ENCODE measurements around the gene ACAD10.

The ACAD10 gene

DNA sequence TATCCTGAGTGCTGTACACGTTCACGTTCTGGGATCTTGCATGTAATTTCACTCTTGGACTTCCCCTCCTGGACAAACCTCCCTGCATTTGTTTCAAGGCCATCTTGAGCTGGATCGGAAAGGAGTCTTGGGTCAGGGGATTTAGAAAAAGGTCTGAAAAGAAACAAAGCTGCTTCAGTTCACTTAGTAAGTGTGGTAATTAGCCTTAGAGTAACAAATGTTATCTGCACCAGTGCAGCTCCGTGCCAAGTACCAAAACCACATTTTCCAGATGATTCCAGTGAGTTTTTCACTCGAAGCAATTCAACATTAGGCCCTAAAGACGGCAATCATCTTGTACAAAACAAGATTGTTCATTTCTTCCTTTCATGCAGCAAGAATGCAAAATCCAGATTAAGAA is 47.3 kb upstream of the ACAD10 start:
- peaks cover 0 to 11% of the 10 kb centered on the region in 2 experiments; a peak in 2 of 3 replicates for H3K36me3 ChIP-seq (ENCODE audit: control insufficient read depth in 2 of 2, insufficient read depth in 1 of 2, low read length in 2 of 2)
- no peak overlapping the region for H3K4me3 ChIP-seq (ENCODE audit: low read depth, low read length)
- no peak overlapping the region for H3K27ac ChIP-seq (ENCODE audit: extremely low read depth, low read depth, low read length)
- H3K4me1 ChIP-seq (ENCODE audit: control insufficient read depth, insufficient read depth, low read length), result peaks cover 24% of the 10 kb centered on the region
- TF ChIP-seq, protein P1, sequence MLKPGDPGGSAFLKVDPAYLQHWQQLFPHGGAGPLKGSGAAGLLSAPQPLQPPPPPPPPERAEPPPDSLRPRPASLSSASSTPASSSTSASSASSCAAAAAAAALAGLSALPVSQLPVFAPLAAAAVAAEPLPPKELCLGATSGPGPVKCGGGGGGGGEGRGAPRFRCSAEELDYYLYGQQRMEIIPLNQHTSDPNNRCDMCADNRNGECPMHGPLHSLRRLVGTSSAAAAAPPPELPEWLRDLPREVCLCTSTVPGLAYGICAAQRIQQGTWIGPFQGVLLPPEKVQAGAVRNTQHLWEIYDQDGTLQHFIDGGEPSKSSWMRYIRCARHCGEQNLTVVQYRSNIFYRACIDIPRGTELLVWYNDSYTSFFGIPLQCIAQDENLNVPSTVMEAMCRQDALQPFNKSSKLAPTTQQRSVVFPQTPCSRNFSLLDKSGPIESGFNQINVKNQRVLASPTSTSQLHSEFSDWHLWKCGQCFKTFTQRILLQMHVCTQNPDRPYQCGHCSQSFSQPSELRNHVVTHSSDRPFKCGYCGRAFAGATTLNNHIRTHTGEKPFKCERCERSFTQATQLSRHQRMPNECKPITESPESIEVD (tag by site-specific recombination; IDR thresholded peaks at IDR 0.05), result peak; percentile 6; the same call in 1 of the 2 replicates
- no peak for TF ChIP-seq SCRT1 (tag by site-specific recombination; IDR thresholded peaks at IDR 0.05; ENCODE audit: borderline replicate concordance)
- POLR2A ChIA-PET, result no interaction called here
- H3K9me3 ChIP-seq (ENCODE audit: control insufficient read depth, insufficient read depth, low read depth, low read length), result no peaks in the 10 kb centered on the region
- CTCF ChIA-PET, result no interaction called here

DNA sequence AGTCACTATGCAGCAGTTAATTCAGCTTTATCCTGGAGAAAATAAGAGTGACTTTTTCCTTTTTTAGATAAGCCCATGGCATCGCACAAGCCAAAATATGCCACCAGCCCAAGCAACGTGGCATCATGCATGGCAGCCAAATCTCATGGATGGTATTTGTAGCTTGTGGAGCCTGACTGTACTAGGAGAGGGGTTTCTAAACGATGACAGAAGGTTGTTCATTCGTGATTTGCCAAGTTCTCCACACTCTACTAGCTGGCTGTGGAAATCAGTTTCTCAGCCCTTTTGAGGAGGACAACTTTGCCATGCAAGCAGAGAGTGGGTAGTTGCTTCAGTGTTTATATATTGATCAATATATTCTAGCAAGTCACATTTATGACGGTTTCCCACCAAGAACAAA is 45.3 kb upstream of the ACAD10 start:
- peaks cover 4 to 26% of the 10 kb centered on the region in 2 experiments; a peak in 2 of 3 replicates for H3K36me3 ChIP-seq (ENCODE audit: control insufficient read depth in 2 of 2, insufficient read depth in 1 of 2, low read length in 2 of 2)
- peaks cover 33% of the 10 kb centered on the region for H3K4me1 ChIP-seq (ENCODE audit: control insufficient read depth, insufficient read depth, low read length)
- no peaks in the 10 kb centered on the region for H3K9me3 ChIP-seq (ENCODE audit: control insufficient read depth, insufficient read depth, low read depth, low read length)
- ChIA-PET POLR2A (interaction anchor here (0.6 kb wide), 1 partner anchor 188 kb away, joined by 5 read pairs; no protein-coding TSS in a partner anchor), CTCF (interaction anchor here (0.7 kb wide), 1 partner anchor 215 kb away, joined by 3 read pairs; no protein-coding TSS in a partner anchor)
- H3K4me3 ChIP-seq (ENCODE audit: low read depth, low read length), result no peak overlapping the region
- TF ChIP-seq ZBTB17 (tag by site-specific recombination; IDR thresholded peaks at IDR 0.05), result peak; percentile 75
- TF ChIP-seq, protein P2, sequence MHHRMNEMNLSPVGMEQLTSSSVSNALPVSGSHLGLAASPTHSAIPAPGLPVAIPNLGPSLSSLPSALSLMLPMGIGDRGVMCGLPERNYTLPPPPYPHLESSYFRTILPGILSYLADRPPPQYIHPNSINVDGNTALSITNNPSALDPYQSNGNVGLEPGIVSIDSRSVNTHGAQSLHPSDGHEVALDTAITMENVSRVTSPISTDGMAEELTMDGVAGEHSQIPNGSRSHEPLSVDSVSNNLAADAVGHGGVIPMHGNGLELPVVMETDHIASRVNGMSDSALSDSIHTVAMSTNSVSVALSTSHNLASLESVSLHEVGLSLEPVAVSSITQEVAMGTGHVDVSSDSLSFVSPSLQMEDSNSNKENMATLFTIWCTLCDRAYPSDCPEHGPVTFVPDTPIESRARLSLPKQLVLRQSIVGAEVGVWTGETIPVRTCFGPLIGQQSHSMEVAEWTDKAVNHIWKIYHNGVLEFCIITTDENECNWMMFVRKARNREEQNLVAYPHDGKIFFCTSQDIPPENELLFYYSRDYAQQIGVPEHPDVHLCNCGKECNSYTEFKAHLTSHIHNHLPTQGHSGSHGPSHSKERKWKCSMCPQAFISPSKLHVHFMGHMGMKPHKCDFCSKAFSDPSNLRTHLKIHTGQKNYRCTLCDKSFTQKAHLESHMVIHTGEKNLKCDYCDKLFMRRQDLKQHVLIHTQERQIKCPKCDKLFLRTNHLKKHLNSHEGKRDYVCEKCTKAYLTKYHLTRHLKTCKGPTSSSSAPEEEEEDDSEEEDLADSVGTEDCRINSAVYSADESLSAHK (tag by site-specific recombination; IDR thresholded peaks at IDR 0.05), result no peak
- no peak overlapping the region for H3K27ac ChIP-seq (ENCODE audit: extremely low read depth, low read depth, low read length)

DNA sequence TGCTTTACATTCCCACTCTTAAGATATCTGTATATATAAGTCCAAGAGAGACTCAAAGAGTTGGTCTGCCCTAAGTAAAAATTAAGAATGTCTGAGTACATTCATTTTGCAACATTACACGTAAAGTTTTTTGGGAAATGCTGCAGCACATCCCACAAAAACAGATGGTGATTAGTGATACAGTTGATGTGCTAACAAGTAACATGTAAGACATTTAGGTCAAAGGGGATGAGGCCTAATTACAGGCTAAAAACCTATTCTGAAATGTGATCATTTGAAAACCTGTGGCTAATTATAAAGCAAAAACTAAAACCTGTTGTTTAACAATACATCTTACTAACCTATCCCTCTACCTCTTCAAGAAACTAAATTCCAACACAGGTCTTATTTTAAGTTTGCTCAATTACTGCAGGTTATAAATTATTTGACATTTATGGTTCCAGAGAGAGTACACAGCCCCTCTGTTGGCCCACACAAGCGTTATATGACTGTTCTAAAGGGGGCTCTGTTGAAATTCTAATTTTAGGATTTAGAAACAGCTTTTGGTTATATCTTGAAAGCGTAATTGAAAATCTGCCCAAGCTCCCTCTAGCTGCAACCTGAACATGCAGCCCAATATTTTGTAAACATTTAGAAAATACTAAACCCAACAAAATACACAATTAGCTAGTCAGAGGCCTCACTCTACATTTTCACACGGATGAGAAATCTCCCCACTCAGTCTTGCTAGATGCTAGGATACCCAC is 43.0 kb upstream of the ACAD10 start:
- POLR2A ChIA-PET, result no interaction called here
- CTCF ChIA-PET, result interaction anchor here (1.3 kb wide), 2 partner anchors 15 to 191 kb away, joined by 5 to 7 read pairs; no protein-coding TSS in a partner anchor
- TF ChIP-seq ZNF433 (tag by site-specific recombination; IDR thresholded peaks at IDR 0.05; ENCODE audit: low read depth) (no peak), KLF16 (tag by site-specific recombination; IDR thresholded peaks at IDR 0.05) (no peak), ZNF155 (tag by site-specific recombination; IDR thresholded peaks at IDR 0.05) (no peak), ZFP69B (tag by site-specific recombination; IDR thresholded peaks at IDR 0.05) (no peak), ZNF37A (tag by site-specific recombination; IDR thresholded peaks at IDR 0.05) (no peak), ZNF624 (tag by site-specific recombination; IDR thresholded peaks at IDR 0.05) (no peak), SP7 (tag by site-specific recombination; IDR thresholded peaks at IDR 0.05) (peak; percentile 93), SCRT2 (tag by site-specific recombination; IDR thresholded peaks at IDR 0.05) (0 out of 2 replicates have a peak, but pooled peaks have one; percentile 10)
- TF ChIP-seq, protein P1 (tag by site-specific recombination; IDR thresholded peaks at IDR 0.05), result peak; percentile 75
- TF ChIP-seq, protein P3, sequence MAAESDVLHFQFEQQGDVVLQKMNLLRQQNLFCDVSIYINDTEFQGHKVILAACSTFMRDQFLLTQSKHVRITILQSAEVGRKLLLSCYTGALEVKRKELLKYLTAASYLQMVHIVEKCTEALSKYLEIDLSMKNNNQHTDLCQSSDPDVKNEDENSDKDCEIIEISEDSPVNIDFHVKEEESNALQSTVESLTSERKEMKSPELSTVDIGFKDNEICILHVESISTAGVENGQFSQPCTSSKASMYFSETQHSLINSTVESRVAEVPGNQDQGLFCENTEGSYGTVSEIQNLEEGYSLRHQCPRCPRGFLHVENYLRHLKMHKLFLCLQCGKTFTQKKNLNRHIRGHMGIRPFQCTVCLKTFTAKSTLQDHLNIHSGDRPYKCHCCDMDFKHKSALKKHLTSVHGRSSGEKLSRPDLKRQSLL (tag by site-specific recombination; IDR thresholded peaks at IDR 0.05), result no peak
- Histone ChIP-seq H3K4me1 (ENCODE audit: control insufficient read depth, insufficient read depth, low read length) (peaks cover 18% of the 10 kb centered on the region), H3K27ac (ENCODE audit: extremely low read depth, low read depth, low read length) (peak overlapping the region; percentile 88), H3K9me3 (ENCODE audit: control insufficient read depth, insufficient read depth, low read depth, low read length) (no peaks in the 10 kb centered on the region), H3K4me3 (ENCODE audit: low read depth, low read length) (no peak overlapping the region), H3K36me3 (ENCODE audit: control insufficient read depth in 2 of 2, insufficient read depth in 1 of 2, low read length in 2 of 2) (peaks cover 20 to 47% of the 10 kb centered on the region in 2 experiments; a peak in 2 of 3 replicates)

Measured in HEK293 (cell line).